SW 1271 (cell line): ENCODE results near the gene RPS3.
A peak's percentile ranks its signal among the peaks of the same experiment; 100 is the strongest.
"Not testable (repeated sequence)": the region's sequence is repeated elsewhere in the genome, so short reads cannot be mapped to it uniquely, and the experiment has no call there.

ENCODE experiments used
- DNase-seq, 2 experiments: peaks; one replicate each; lab custom pipeline; 2025; lab: John Stamatoyannopoulos, UW

RPS3 gene

GRCh38 chr11:75380245-75380644, 19.1 kb upstream of the RPS3 start:
- DNase-seq = no peak

GRCh38 chr11:75380716-75381420, 18.4 kb upstream of the RPS3 start:
- no peak for DNase-seq

GRCh38 chr11:75383246-75383645, 16.1 kb upstream of the RPS3 start:
- no peak for DNase-seq

- peak in 1 of 2 experiments; percentile 73 for DNase-seq
Measured at GRCh38 chr11:75384438-75385080, 14.8 kb upstream of the RPS3 start.

- no peak for DNase-seq
Measured at GRCh38 chr11:75386942-75387630, 12.2 kb upstream of the RPS3 start.

GRCh38 chr11:75387736-75388294, 11.5 kb upstream of the RPS3 start:
- DNase-seq = no peak

GRCh38 chr11:75388386-75389275, 10.7 kb upstream of the RPS3 start:
- DNase-seq = peak; percentile 68 to 83

GRCh38 chr11:75389276-75389605, 10.1 kb upstream of the RPS3 start:
- no peak for DNase-seq

- no peak for DNase-seq
Measured at GRCh38 chr11:75389925-75390324, 9.4 kb upstream of the RPS3 start.

GRCh38 chr11:75394085-75394840, 5.1 kb upstream of the RPS3 start:
- DNase-seq = no peak

- no peak for DNase-seq
Measured at GRCh38 chr11:75398906-75399305, 412 bp upstream of the RPS3 start.

- peak in 1 of 2 experiments; percentile 61 for DNase-seq
Measured at GRCh38 chr11:75400146-75400865, 988 bp downstream of the RPS3 start.

- DNase-seq = no peak
Measured at GRCh38 chr11:75402002-75402773, 2.9 kb downstream of the RPS3 start.

GRCh38 chr11:75403037-75403436, 3.7 kb downstream of the RPS3 start:
- no peak for DNase-seq

- no peak for DNase-seq
Measured at GRCh38 chr11:75403983-75404658, 4.8 kb downstream of the RPS3 start.

- DNase-seq = no peak
Measured at GRCh38 chr11:75406338-75406777, 7.0 kb downstream of the RPS3 start.

GRCh38 chr11:75408957-75409219, 9.6 kb downstream of the RPS3 start:
- no peak for DNase-seq

- not testable (repeated sequence) for DNase-seq
Measured at GRCh38 chr11:75409971-75410370, 10.7 kb downstream of the RPS3 start.

- not testable (repeated sequence) for DNase-seq
Measured at GRCh38 chr11:75413146-75413545, 13.8 kb downstream of the RPS3 start.
